Nephron progenitor cell (in vitro differentiated cells): ENCODE data around the gene EXOC3.

ENCODE experiments used
- DNase-seq: peaks from one replicate; pipeline ENCODE4 v3.0.0; 2021
- H3K27ac Mint-ChIP-seq: 2 replicates; pipeline ENCODE4 v1.8.0; 2021; ENCODE audit warnings: mild to moderate bottlenecking, moderate library complexity, mixed read lengths
- H3K27me3 Mint-ChIP-seq: 2 replicates; pipeline ENCODE4 v1.8.0; 2021; ENCODE audit warnings: mild to moderate bottlenecking, low read depth, mixed read lengths; ENCODE audit not compliant: poor library complexity
- H3K36me3 Mint-ChIP-seq: 2 replicates; pipeline ENCODE4 v1.8.0; 2021; ENCODE audit warnings: low read depth, mixed read lengths
- H3K4me1 Mint-ChIP-seq: 2 replicates; pipeline ENCODE4 v1.8.0; 2021; ENCODE audit warnings: mixed read lengths
- H3K4me3 Mint-ChIP-seq: 2 replicates; pipeline ENCODE4 v1.8.0; 2021; ENCODE audit warnings: mild to moderate bottlenecking, moderate library complexity, mixed read lengths
- H3K9me3 Mint-ChIP-seq: 2 replicates; pipeline ENCODE4 v1.8.0; 2021; ENCODE audit warnings: mild to moderate bottlenecking, moderate library complexity, mixed read lengths
- CTCF ChIP-seq: fragments of 200-600 bp; sonication (generic); IDR thresholded peaks from 2 replicates; pipeline ENCODE4 v1.5.0; 2021; ENCODE audit warnings: antibody characterized with exemption

EXOC3 gene

GRCh38 chr5:444226-444625, 1.2 kb downstream of the EXOC3 start:
- DNase-seq: no peak
- Mint-ChIP-seq H3K36me3 (peaks cover 28% of the 10 kb centered on the region), H3K9me3 (no peaks in the 10 kb centered on the region), H3K27ac (no peak overlapping the region), H3K27me3 (no peaks in the 10 kb centered on the region), H3K4me1 (peaks cover 50% of the 10 kb centered on the region), H3K4me3 (peak overlapping the region; percentile 97)
- no peak for TF ChIP-seq CTCF

GRCh38 chr5:445591-445990, 2.6 kb downstream of the EXOC3 start:
- Mint-ChIP-seq H3K36me3 (peaks cover 42% of the 10 kb centered on the region), H3K27ac (no peak overlapping the region), H3K27me3 (no peaks in the 10 kb centered on the region), H3K4me3 (peak overlapping the region; percentile 6), H3K9me3 (peaks cover 6% of the 10 kb centered on the region), H3K4me1 (peaks cover 36% of the 10 kb centered on the region)
- no peak for TF ChIP-seq CTCF
- no peak for DNase-seq

- H3K27ac Mint-ChIP-seq: no peak overlapping the region
- H3K4me1 Mint-ChIP-seq: peaks cover 30% of the 10 kb centered on the region
- no peaks in the 10 kb centered on the region for H3K27me3 Mint-ChIP-seq
- H3K9me3 Mint-ChIP-seq: peaks cover 13% of the 10 kb centered on the region
- no peak for DNase-seq
- H3K36me3 Mint-ChIP-seq: peaks cover 49% of the 10 kb centered on the region
- peak overlapping the region; percentile 6 for H3K4me3 Mint-ChIP-seq
- TF ChIP-seq CTCF: no peak
Observed at GRCh38 chr5:446066-446882, 3.3 kb downstream of the EXOC3 start.

- DNase-seq: no peak
- Mint-ChIP-seq H3K36me3 (peaks cover 55% of the 10 kb centered on the region), H3K4me3 (no peak overlapping the region), H3K9me3 (peaks cover 19% of the 10 kb centered on the region), H3K27me3 (no peaks in the 10 kb centered on the region), H3K27ac (no peak overlapping the region), H3K4me1 (peaks cover 26% of the 10 kb centered on the region)
- peak; percentile 61 for TF ChIP-seq CTCF
Observed at GRCh38 chr5:446883-447263, 3.9 kb downstream of the EXOC3 start.

GRCh38 chr5:447501-447900, 4.5 kb downstream of the EXOC3 start:
- Mint-ChIP-seq H3K27me3 (no peaks in the 10 kb centered on the region), H3K27ac (no peak overlapping the region), H3K4me1 (peaks cover 20% of the 10 kb centered on the region), H3K36me3 (peaks cover 61% of the 10 kb centered on the region), H3K4me3 (no peak overlapping the region), H3K9me3 (peaks cover 25% of the 10 kb centered on the region)
- TF ChIP-seq CTCF: no peak
- no peak for DNase-seq
